Measurements from ENCODE around the gene MACROH2A2. TPM values are rescaled to one million over a fixed set of nuclear protein-coding genes. Genes with fewer than 3 reads are reported as not detected.

MACROH2A2 gene
- total and polyA plus RNA-seq, 2 of the 4 experiments (the other 2 are of a cell fraction) = 16.1 to 17.4 TPM

DNA sequence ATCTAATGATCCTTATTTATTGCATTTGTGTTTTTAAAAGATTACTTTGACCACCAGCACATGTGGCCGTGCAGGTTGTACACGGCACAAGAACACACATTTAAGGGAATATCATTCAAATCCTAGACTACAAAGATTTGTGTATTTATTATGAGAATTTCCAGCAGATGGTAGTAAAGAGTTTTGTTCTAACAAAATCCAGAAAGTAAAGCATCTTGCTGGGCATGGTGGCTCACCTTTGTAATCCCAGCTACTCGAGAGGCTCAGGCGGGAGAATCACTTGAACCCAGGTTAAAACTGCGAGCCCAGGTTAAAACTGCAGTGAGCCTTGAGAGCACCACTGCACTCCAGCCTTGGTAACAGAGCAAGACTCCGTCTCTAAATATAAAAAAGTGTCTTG lies 31.5 kb downstream of the MACROH2A2 start:
- Histone ChIP-seq H3K56ac (ENCODE audit: extremely low read depth, insufficient read depth, low read length) (no peak overlapping the region), H3K9me3 (ENCODE audit: control insufficient read depth, insufficient read depth, low read length) (no peaks in the 10 kb centered on the region), H4K91ac (ENCODE audit: insufficient read depth, low read depth, low read length) (no peak overlapping the region), H2AK5ac (ENCODE audit: low read depth, low read length) (no peak overlapping the region), H3K27me3 (ENCODE audit: control insufficient read depth, insufficient read depth, low read length) (no peaks in the 10 kb centered on the region), H3K4me1 (ENCODE audit: control insufficient read depth, insufficient read depth, low read length) (no peaks in the 10 kb centered on the region), H2AFZ (replicated peaks; ENCODE audit: low read length, poor library complexity) (no peak overlapping the region), H2BK15ac (ENCODE audit: low read depth, low read length) (no peak overlapping the region), H3K36me3 (ENCODE audit: control insufficient read depth, insufficient read depth, low read length) (peaks cover 3% of the 10 kb centered on the region), H3K79me1 (ENCODE audit: low read depth in 1 of 2, low read length in 2 of 2) (no peaks in the 10 kb centered on the region; a peak in 1 of 4 replicates), H3K9ac (ENCODE audit: low read depth, low read length) (no peak overlapping the region), H3K4me2 (ENCODE audit: low read depth, low read length) (no peak overlapping the region), H2BK120ac (ENCODE audit: low read depth, low read length) (no peak overlapping the region), H3K4me3 (ENCODE audit: insufficient read depth, low read depth, low read length) (no peak overlapping the region), H2BK20ac (ENCODE audit: low read depth, low read length) (no peak overlapping the region), H3K14ac (replicated peaks; ENCODE audit: low read depth, low read length) (no peak overlapping the region), H3K27ac (ENCODE audit: insufficient read depth, low read length) (no peak overlapping the region), H2AK9ac (replicated peaks; ENCODE audit: low read depth, low read length, poor library complexity) (no peak overlapping the region), H3K23ac (ENCODE audit: low read depth, low read length) (no peak overlapping the region), H4K8ac (ENCODE audit: low read depth in 2 of 2, low read length in 2 of 2) (no peak overlapping the region), H4K5ac (ENCODE audit: low read depth, low read length) (no peak overlapping the region), H4K20me1 (ENCODE audit: insufficient read depth, low read length) (no peaks in the 10 kb centered on the region), H3K9me1 (ENCODE audit: insufficient read depth, low read length) (peaks cover 7% of the 10 kb centered on the region), H3K18ac (ENCODE audit: low read depth, low read length) (no peak overlapping the region), H3K4ac (ENCODE audit: low read depth, low read length) (no peak overlapping the region), H2BK5ac (ENCODE audit: low read depth, low read length, poor library complexity, severe bottlenecking) (no peak overlapping the region)
- no peak for TF ChIP-seq BHLHE40 (IDR thresholded peaks at IDR 0.05; ENCODE audit: low read depth, low read length)
- TF ChIP-seq, protein P1, sequence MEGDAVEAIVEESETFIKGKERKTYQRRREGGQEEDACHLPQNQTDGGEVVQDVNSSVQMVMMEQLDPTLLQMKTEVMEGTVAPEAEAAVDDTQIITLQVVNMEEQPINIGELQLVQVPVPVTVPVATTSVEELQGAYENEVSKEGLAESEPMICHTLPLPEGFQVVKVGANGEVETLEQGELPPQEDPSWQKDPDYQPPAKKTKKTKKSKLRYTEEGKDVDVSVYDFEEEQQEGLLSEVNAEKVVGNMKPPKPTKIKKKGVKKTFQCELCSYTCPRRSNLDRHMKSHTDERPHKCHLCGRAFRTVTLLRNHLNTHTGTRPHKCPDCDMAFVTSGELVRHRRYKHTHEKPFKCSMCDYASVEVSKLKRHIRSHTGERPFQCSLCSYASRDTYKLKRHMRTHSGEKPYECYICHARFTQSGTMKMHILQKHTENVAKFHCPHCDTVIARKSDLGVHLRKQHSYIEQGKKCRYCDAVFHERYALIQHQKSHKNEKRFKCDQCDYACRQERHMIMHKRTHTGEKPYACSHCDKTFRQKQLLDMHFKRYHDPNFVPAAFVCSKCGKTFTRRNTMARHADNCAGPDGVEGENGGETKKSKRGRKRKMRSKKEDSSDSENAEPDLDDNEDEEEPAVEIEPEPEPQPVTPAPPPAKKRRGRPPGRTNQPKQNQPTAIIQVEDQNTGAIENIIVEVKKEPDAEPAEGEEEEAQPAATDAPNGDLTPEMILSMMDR (conservative IDR thresholded peaks at IDR 0.05; ENCODE audit: low read depth, low read length) = no peak
- intact Hi-C loops (cut with micrococcal nuclease) = no loop called here
- CTCF ChIA-PET = no interaction called here
- no CpG with 5 or more reads among the region's 6 CpGs for WGBS, 2 experiments (ENCODE audit: extremely low coverage in 2 of 2, insufficient read length in 1 of 2)
- ATAC-seq (ENCODE audit: low read depth) (no peak), DNase-seq (no peak)
- in situ Hi-C loops (cut with MboI; ENCODE audit: low sequenced_read_pairs) = no loop called here
- POLR2A ChIA-PET (ENCODE audit: unreplicated experiment) = no interaction called here
- dilution Hi-C loops (cut with HindIII; ENCODE audit: low sequenced_read_pairs, unreplicated experiment) = no loop called here
- BruUV-seq (replicated peaks) = no TSS peak
